Globus pallidus (tissue), 1 donor: ENCODE measurements around the gene SYTL1.

ENCODE experiments used
- DNase-seq: peaks from one replicate; pipeline ENCODE4 v3.0.0-alpha.2; 2015; ENCODE audit warnings: low spot score

Gene SYTL1

GRCh38 chr1:27318136-27318535 is 23.7 kb upstream of the SYTL1 start:
- no peak for DNase-seq

GRCh38 chr1:27318596-27318995 is 23.2 kb upstream of the SYTL1 start:
- no peak for DNase-seq

GRCh38 chr1:27321813-27322568 is 19.8 kb upstream of the SYTL1 start, which contains the start of gene TMEM222:
TSS of gene TMEM222 (plus strand) at chr1:27322163. CDS start at chr1:27322198, 35 bp downstream.
- peak; percentile 97 for DNase-seq

- DNase-seq: no peak
Measured at GRCh38 chr1:27322569-27323240, 19.1 kb upstream of the SYTL1 start.

- no peak for DNase-seq
Measured at GRCh38 chr1:27325286-27325685, 16.5 kb upstream of the SYTL1 start.

GRCh38 chr1:27327964-27328363 is 13.9 kb upstream of the SYTL1 start:
- DNase-seq: no peak

GRCh38 chr1:27330786-27331185 is 11.0 kb upstream of the SYTL1 start:
- DNase-seq: no peak

GRCh38 chr1:27331426-27331825 is 10.4 kb upstream of the SYTL1 start:
- DNase-seq: no peak

- no peak for DNase-seq
Measured at GRCh38 chr1:27331922-27332321, 9.9 kb upstream of the SYTL1 start.

GRCh38 chr1:27332536-27333281 is 9.1 kb upstream of the SYTL1 start:
- DNase-seq: peak; percentile 18

- DNase-seq: no peak
Measured at GRCh38 chr1:27333717-27334279, 8.0 kb upstream of the SYTL1 start.

- DNase-seq: no peak
Measured at GRCh38 chr1:27335506-27336422, 6.1 kb upstream of the SYTL1 start.

GRCh38 chr1:27336756-27337155 is 5.1 kb upstream of the SYTL1 start:
- DNase-seq: no peak

- DNase-seq: no peak
Measured at GRCh38 chr1:27338751-27339150, 3.1 kb upstream of the SYTL1 start.

- no peak for DNase-seq
Measured at GRCh38 chr1:27339213-27339612, 2.6 kb upstream of the SYTL1 start.

- no peak for DNase-seq
Measured at GRCh38 chr1:27342391-27342777, 562 bp downstream of the SYTL1 start.

- DNase-seq: no peak
Measured at GRCh38 chr1:27342778-27343638, 1.2 kb downstream of the SYTL1 start.

- DNase-seq: no peak
Measured at GRCh38 chr1:27343639-27344025, 1.8 kb downstream of the SYTL1 start.

GRCh38 chr1:27345272-27345671 is 3.5 kb downstream of the SYTL1 start:
- no peak for DNase-seq

GRCh38 chr1:27346357-27346756 is 4.5 kb downstream of the SYTL1 start:
- no peak for DNase-seq
